Activated CD8-positive, alpha-beta memory T cell treated with anti-CD3 and anti-CD28 coated beads for 1 hour (primary cell): ENCODE measurements around the gene SH3GL1.

ENCODE experiments used
- DNase-seq, 2 donors: peaks; one replicate each; pipeline ENCODE4 v3.0.0-alpha.2; 2020; ENCODE audit warnings: low read depth in 1 of 2; ENCODE audit errors: extremely low read depth in 1 of 2

Gene SH3GL1

GRCh38 chr19:4399812-4400134 lies 574 bp downstream of the SH3GL1 start:
- no peak for DNase-seq

- no peak for DNase-seq
Observed at GRCh38 chr19:4396949-4397783, 3.2 kb downstream of the SH3GL1 start.

GRCh38 chr19:4393947-4394590 lies 6.3 kb downstream of the SH3GL1 start:
- DNase-seq = no peak

- DNase-seq = no peak
Observed at GRCh38 chr19:4391701-4392483, 8.5 kb downstream of the SH3GL1 start.

DNA sequence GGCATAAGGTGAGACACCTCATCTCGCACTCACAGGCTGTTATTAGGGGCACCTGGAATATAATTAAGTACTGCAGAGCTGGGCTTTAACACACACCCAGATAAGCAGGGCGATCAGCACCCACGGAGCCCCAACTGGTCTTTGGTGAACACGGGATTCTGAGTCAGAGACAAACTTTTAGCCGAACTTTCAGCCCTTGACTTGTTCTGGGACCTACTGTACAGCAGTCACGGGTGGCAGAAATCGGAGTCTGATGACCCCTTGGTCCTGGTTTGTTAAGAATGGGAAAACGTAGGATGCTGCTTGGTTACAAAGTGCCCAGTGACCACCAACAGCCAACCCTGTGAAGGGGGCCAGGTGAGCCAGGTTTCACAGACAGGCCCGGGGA lies 9.0 kb downstream of the SH3GL1 start:
- DNase-seq = no peak

GRCh38 chr19:4390567-4391305 lies 9.6 kb downstream of the SH3GL1 start:
- no peak for DNase-seq

DNA sequence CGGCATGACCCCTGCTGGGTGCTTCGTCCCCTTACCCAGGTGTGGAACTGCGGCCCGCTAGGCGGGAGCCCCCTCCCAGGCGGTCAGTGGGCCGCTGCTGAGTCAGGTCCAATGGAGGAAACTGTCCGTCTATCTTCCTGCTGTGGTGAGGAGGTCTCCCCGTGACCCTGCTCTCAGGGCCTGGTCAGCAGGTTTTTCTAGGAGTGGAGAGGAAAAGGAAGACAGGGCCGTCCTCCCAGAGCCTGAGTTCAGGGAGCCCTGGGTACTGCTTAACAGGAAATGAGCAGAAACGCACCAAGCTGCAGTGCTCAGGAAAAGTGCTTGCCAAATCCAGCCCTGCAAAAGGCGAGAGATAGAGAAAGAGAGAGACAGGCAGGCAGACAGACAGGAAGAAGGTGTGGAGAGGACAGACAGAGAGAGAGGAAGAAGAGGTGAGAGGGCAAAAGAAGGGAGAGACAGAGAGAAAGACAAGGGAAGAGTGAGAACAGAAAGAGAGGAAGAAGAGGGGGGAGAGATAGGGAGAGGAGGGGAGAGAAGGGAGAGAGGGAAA lies 10.3 kb downstream of the SH3GL1 start:
- DNase-seq = no peak

DNA sequence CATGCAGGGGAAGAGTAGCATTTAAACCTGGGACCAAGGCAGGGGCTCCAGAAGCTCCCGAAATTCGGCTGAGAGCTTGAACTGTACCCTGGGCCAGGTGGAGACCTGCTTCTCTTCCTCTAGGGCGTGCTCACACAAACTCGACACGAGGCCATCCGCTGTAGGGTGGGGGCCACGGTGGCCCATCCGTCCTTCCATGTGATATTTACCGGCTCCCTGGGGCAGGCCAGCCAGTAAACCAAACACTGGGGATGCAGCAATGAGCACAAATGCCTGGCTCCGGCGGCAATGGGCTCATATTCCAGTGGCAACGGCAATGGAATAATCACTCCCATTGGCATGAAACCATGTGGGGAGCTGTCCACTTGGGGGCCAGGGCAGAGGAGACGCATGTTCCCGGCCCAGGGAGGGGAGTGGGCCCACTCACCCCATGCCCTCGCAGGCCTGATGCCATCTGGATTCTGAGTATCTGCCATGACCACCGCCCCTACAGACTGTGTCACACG lies 10.8 kb downstream of the SH3GL1 start:
- no peak for DNase-seq

- no peak for DNase-seq
Observed at GRCh38 chr19:4389064-4389375, 11.3 kb downstream of the SH3GL1 start.

GRCh38 chr19:4388337-4389063 lies 11.8 kb downstream of the SH3GL1 start:
- DNase-seq = no peak

DNA sequence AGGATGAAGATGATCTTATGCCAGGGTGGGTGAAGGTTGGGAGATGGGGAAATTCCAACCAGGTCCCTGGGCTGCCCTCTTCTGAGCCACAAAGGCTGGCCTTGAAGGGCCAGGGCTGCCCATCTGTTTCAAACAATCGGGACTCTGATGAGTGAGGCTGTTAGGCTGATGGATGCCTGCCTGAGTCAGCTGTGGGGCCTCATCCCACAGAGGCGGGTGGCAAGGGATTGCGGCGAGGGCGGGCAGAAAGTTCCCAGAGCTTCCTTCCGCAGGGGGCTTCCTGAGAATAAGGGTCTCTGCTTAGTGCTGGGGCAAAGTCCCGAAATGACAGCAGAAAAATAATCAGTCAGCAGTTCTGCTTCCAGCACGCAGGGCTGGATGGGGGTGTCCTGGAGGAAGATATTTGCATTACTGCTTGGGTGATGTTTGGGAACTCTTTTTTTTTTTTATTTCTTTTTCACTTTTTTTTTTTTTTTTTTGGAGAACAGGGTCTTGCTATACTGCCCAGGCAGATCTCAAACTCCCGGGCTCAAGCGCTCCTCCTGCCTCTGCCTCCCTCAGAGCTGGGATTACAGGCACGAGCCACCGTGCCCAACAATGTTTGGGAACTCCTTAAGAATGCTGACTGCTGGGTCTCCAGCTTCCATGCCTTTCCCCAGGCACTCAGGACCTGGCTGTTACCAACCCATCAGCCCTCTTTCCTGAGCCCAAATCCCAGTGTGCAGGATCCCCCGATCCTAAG lies 14.1 kb downstream of the SH3GL1 start:
- no peak for DNase-seq

DNA sequence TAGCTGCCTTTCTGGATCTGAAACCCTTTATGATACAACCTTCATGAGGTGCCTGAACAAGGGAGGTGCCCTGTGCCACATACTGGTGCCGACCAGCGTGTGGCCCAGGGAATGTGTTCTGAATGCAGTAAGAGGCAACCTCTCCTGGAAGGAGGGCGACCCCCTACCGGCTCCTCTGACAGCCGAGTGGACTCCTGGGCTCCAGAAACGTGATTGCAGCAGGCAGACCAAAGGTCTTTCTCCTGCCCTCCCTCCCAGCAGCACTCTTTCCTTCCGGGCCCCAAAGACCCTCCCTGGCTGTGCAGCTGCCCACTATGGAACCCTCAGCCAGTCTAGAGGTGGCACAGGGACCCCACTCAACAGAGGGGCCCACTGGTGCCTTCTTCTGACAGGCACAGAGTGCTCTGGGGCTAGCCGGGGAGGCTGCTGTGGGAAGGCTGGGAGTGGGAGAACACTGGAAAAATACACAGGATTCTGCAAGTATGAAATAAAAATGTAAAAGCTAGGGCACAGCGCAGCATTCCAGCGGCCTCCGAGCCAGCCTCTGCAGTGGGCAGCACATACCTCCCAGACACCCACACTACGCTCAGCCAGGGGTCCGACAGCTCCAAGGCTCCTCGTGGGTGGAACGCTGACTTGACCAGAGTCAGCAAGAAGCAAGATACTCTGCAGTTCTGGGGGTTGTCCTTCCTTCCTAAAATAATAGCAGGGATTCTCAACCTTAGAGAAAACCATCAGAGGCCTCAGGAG lies 14.9 kb downstream of the SH3GL1 start:
- DNase-seq = no peak

GRCh38 chr19:4380254-4380727 lies 20.1 kb downstream of the SH3GL1 start:
- peak in 1 of 2 donors; percentile 47 for DNase-seq

DNA sequence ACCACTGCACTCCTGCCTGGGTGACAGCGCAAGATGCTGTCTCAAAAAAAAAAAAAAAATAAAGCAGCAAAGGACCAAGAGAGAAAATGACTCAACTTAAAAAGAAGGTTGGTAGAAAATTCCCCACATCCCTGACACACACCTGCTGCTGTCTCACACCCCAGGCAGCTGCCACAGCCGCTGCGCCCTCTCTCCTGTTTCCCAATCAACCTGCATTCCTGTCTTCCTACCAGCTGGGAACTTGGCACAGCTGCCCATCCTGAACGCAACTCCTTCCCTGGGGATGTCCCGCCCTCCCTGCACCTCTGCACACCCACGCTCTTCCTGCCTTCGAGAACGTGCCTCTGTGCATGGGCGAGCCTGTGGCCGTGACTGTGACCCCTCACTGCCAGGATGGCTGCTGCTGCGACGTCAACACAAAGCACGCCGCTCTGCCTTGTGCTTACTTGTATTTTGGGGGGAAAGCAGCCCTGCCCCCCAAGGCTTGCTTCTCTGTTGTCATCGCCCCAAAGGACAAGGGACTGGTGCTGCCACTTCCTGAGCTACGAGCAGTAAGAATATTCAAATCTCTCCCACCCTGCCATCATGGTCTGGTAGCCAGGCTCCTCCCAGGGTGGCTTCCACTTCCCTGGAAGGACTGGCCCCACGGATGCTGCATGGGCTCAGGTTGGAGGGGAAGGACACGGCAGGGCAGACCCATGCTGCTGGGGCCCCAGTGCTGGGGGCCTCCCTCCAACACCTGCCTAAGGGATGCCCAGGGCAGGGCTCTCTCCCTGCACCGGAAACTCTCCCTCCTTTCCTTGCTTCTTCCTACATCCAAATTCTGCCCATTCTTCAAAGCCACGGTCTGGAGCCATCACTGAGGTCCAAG lies 20.7 kb downstream of the SH3GL1 start:
- no peak for DNase-seq

GRCh38 chr19:4378886-4379285 lies 21.5 kb downstream of the SH3GL1 start:
- DNase-seq = no peak

DNA sequence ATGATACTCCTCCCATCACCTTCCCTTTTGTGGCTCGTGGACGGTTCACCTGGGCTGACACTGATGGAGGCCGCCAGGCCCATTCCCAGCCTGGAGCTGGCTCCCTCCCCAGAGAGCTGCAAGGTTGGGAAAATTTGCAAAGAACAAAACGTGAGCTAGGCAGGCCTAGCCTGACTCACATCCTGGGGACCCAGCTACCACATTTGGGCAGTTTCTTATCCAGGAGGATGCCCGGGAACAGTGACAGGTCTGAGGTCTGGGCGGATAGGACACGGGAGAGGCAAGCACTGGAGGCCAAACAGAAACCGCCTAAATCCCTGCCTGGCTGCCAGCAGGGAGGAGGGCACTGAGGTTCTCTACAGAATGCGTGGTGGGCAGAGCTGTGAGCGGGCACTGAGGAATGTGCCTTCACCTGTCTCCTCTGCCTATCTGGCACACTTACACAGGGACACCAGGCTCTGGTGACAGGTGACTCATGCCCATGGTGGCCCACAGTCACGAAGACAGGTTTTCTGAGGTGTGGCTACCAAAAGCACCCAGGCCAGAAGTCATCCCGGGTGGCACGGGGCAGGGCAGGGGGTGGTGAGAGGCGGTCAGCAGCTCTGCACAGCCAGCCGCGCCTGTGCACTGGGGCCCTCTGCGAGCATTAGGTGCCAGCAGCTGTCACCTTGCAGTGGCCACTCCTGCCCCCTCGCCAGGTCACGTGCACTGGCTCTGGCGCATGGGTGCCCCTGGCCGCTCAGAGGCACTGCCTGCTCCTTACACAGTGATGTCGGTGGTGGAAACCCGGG lies 23.2 kb downstream of the SH3GL1 start:
- no peak for DNase-seq

- no peak for DNase-seq
Observed at GRCh38 chr19:4376671-4376990, 23.7 kb downstream of the SH3GL1 start.
